Measurements from ENCODE around the gene SLC2A9.
"Not testable (repeated sequence)": the region's sequence is repeated elsewhere in the genome, so short reads cannot be mapped to it uniquely, and the experiment has no call there.

Gene SLC2A9

DNA sequence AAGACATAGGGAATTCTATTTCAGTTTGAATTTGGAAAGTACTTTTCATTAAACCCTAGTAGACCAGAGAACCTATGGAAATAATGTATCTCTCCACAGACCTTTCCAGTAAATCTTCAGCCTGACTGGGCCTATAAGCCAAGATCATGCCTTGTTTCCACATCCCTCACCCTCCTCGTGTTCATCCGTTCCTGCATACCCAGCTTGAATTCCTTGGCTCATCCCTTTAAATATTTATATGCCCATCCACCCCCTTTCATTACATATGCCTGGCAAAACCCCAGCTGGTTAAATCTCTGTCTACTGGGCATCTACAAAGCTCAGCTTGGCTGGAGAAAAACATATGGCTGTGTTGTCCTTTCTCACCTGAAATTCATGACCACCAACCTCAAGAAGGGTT is 32.4 kb downstream of the SLC2A9 start:
- TF ChIP-seq, protein P1, sequence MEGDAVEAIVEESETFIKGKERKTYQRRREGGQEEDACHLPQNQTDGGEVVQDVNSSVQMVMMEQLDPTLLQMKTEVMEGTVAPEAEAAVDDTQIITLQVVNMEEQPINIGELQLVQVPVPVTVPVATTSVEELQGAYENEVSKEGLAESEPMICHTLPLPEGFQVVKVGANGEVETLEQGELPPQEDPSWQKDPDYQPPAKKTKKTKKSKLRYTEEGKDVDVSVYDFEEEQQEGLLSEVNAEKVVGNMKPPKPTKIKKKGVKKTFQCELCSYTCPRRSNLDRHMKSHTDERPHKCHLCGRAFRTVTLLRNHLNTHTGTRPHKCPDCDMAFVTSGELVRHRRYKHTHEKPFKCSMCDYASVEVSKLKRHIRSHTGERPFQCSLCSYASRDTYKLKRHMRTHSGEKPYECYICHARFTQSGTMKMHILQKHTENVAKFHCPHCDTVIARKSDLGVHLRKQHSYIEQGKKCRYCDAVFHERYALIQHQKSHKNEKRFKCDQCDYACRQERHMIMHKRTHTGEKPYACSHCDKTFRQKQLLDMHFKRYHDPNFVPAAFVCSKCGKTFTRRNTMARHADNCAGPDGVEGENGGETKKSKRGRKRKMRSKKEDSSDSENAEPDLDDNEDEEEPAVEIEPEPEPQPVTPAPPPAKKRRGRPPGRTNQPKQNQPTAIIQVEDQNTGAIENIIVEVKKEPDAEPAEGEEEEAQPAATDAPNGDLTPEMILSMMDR (IDR thresholded peaks at IDR 0.05; ENCODE audit: control extremely low read depth, extremely low read depth, low read depth, missing control alignments) = no peak
- POLR2A ChIA-PET = no interaction called here
- CTCF ChIA-PET = interaction anchor here (1.7 to 5.8 kb wide), 3 partner anchors 10 to 26 kb away, joined by 5 to 38 read pairs (median 10); no protein-coding TSS in a partner anchor
- no peak for DNase-seq (ENCODE audit: extremely low spot score)

DNA sequence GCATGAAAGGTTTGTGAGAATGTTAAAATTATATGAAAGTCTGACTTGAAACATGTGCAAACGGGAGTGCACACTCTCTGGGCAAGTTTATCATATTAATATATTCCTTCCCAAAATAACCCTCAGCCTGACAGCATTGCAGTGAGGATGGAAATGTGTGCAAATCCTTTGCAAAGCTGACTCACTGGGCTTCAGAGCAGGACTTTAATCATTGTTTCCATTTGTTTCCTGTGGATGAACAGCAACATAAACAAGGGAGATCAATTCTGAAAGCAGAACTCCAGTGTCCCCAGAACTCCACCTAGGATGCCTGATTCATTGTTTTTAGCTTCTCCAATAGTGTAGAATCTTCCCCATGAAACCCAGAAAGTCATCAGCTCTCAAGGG is 32.9 kb downstream of the SLC2A9 start:
- TF ChIP-seq, protein P1 (IDR thresholded peaks at IDR 0.05; ENCODE audit: control extremely low read depth, extremely low read depth, low read depth, missing control alignments) = no peak
- ChIA-PET POLR2A (no interaction called here), CTCF (interaction anchor here (1.7 to 5.8 kb wide), 4 partner anchors 9 to 27 kb away, joined by 5 to 38 read pairs (median 9); no protein-coding TSS in a partner anchor)
- no peak for DNase-seq (ENCODE audit: extremely low spot score)

GRCh38 chr4:9987749-9988362 is 33.4 kb downstream of the SLC2A9 start:
- ChIA-PET POLR2A (no interaction called here), CTCF (interaction anchor here (1.7 to 5.8 kb wide), 3 partner anchors 9 to 27 kb away, joined by 5 to 38 read pairs (median 8); no protein-coding TSS in a partner anchor)
- DNase-seq (ENCODE audit: extremely low spot score) = peak; percentile 43
- TF ChIP-seq, protein P1 (IDR thresholded peaks at IDR 0.05; ENCODE audit: control extremely low read depth, extremely low read depth, low read depth, missing control alignments) = no peak

DNA sequence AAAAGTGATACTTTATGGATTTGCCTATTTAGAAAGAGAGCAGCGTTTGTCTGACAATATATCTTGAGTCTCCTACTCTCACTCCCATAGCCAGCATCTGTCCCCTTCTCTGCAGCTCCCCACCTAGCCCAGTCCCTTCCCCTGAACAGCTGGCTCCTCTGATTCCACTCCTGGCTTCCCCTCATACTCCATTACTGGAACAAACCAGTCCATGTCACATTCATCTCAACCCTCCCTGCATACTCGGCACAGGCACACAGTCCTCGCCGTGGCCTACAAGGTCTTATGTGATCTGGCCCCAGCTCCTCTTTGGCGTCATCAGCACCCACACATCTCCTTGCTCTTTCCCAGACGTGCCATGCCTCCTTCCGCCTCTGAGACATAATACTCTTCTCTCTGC is 36.7 kb downstream of the SLC2A9 start:
- ChIA-PET CTCF (interaction anchor here (1.4 kb wide), 1 partner anchor 29 kb away, joined by 3 read pairs; no protein-coding TSS in a partner anchor), POLR2A (no interaction called here)

GRCh38 chr4:9983211-9983610 is 38.1 kb downstream of the SLC2A9 start:
- ChIA-PET POLR2A (no interaction called here), CTCF (interaction anchor here (0.9 to 1.4 kb wide), 2 partner anchors 31 to 33 kb away, joined by 3 read pairs; no protein-coding TSS in a partner anchor)
- TF ChIP-seq, protein P1 (IDR thresholded peaks at IDR 0.05; ENCODE audit: control extremely low read depth, extremely low read depth, low read depth, missing control alignments) = no peak
- DNase-seq (ENCODE audit: extremely low spot score) = no peak

More for the DNA sequence above, 36.7 kb downstream of the SLC2A9 start:
- DNase-seq (ENCODE audit: extremely low spot score) = no peak
- TF ChIP-seq, protein P1 (IDR thresholded peaks at IDR 0.05; ENCODE audit: control extremely low read depth, extremely low read depth, low read depth, missing control alignments) = no peak

DNA sequence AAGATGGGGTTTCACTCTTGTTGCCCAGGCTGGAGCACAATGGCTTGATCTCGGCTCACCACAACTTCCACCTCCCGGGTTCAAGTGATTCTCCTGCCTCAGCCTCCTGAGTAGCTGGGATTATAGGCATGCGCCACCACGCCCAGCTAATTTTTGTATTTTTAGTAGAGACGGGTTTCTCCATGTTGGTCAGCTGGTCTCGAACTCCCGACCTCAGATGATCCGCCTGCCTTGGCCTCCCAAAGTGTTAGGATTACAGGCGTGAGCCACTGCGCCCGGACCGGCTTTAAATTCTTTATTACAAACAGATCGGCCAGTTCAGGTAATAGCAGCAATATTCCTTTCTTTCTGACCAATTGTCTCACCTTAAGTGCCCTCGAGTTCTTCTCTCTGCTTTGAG is 39.4 kb downstream of the SLC2A9 start:
- CTCF ChIA-PET, POLR2A ChIA-PET: not testable (repeated sequence)

DNA sequence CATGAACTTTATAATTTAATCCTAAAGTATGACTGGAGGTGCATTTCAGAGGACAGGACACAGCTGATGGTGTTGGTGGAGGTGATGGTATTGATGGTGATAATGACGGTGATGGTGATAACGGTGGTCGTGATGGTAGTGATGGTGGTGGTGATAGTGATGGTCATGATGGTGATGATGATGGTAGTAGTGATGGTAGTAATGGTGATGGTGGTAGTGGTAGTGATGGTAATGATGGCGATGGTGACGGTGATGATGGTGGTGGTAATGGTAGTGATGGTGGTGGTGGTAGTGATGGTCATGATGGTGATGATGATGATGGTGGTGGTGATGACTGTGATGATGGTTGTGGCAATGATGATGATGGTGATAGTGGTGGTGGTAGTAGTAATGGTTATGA is 40.4 kb downstream of the SLC2A9 start:
- TF ChIP-seq, protein P1 (IDR thresholded peaks at IDR 0.05; ENCODE audit: control extremely low read depth, extremely low read depth, low read depth, missing control alignments) = no peak
- CTCF ChIA-PET = no interaction called here
- no peak for DNase-seq (ENCODE audit: extremely low spot score)
- POLR2A ChIA-PET = no interaction called here

More for the DNA sequence above, 39.4 kb downstream of the SLC2A9 start:
- DNase-seq (ENCODE audit: extremely low spot score) = not testable (repeated sequence)
